ENCODE measurements around the gene UBL4B.
"Not testable (repeated sequence)": the region's sequence is repeated elsewhere in the genome, so short reads cannot be mapped to it uniquely, and the experiment has no call there.

Gene UBL4B

GRCh38 chr1:110076789-110077500, 35.3 kb upstream of the UBL4B start:
- no peak overlapping the region for H3K4me3 ChIP-seq (ENCODE audit: low read length)
- no peak for TF ChIP-seq ZNF274 (IDR thresholded peaks at IDR 0.05; ENCODE audit: low read depth, low read length)

GRCh38 chr1:110079995-110080394, 32.2 kb upstream of the UBL4B start:
- H3K4me3 ChIP-seq (ENCODE audit: low read length) = not testable (repeated sequence)

- H3K4me3 ChIP-seq (ENCODE audit: low read length) = no peak overlapping the region
- no peak for TF ChIP-seq ZNF274 (IDR thresholded peaks at IDR 0.05; ENCODE audit: low read depth, low read length)
These were observed 31.2 kb upstream of the UBL4B start for GRCh38 chr1:110081061-110081460.

DNA sequence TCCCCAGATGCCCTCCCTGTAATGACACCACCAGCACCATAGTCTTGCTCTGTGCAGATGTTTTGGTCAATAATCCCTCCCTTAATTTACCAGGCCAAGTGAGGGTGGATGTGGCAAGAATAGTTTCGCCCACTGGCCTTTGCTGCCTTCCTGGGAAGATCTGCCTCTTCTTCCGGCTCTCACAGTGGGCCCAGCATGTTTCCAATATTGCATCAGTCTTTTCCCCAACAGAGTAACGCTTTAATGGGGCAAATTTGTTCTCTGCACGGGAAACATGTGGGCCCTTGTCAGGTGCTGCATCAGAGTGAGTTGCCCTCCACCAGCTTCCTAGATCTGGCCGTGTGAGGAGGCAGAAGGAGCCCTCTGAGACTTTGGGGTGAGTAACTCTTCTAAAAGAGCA, 29.8 kb upstream of the UBL4B start:
- TF ChIP-seq ZNF274 (IDR thresholded peaks at IDR 0.05; ENCODE audit: low read depth, low read length) = no peak

GRCh38 chr1:110083061-110083865, 29.0 kb upstream of the UBL4B start:
- TF ChIP-seq ZNF274 (IDR thresholded peaks at IDR 0.05; ENCODE audit: low read depth, low read length) = no peak
- H3K4me3 ChIP-seq (ENCODE audit: low read length) = peak overlapping the region; percentile 41; the same call in 1 of the 2 replicates

More for the DNA sequence above, 29.8 kb upstream of the UBL4B start:
- no peak overlapping the region for H3K4me3 ChIP-seq (ENCODE audit: low read length)

DNA sequence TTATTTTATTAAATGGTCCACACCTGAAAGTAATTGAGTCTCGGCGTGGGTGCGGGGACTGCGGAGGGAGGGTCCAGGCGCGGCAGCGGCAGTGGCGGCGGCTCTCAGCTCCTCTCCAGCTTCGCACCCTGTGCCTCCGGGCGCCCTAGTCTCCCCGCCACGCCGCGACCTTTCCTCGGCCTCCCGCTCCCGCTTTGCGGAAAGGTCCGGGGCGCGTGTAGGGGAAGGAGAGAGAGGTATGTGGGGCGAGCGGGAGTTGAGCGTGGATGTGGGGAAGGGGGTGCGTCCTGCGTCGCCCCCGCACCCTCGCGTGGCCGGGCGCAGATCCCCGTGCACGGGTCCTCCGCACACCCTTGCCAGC, 28.4 kb upstream of the UBL4B start:
- peak overlapping the region; percentile 41; the same call in 1 of the 2 replicates for H3K4me3 ChIP-seq (ENCODE audit: low read length)
- TF ChIP-seq ZNF274 (IDR thresholded peaks at IDR 0.05; ENCODE audit: low read depth, low read length) = no peak

GRCh38 chr1:110084227-110085078, 27.8 kb upstream of the UBL4B start:
- TF ChIP-seq ZNF274 (IDR thresholded peaks at IDR 0.05; ENCODE audit: low read depth, low read length) = no peak
- H3K4me3 ChIP-seq (ENCODE audit: low read length) = peak overlapping the region; percentile 41; the same call in 1 of the 2 replicates

- no peak for TF ChIP-seq ZNF274 (IDR thresholded peaks at IDR 0.05; ENCODE audit: low read depth, low read length)
These were observed 26.6 kb upstream of the UBL4B start for GRCh38 chr1:110085671-110086070.

DNA sequence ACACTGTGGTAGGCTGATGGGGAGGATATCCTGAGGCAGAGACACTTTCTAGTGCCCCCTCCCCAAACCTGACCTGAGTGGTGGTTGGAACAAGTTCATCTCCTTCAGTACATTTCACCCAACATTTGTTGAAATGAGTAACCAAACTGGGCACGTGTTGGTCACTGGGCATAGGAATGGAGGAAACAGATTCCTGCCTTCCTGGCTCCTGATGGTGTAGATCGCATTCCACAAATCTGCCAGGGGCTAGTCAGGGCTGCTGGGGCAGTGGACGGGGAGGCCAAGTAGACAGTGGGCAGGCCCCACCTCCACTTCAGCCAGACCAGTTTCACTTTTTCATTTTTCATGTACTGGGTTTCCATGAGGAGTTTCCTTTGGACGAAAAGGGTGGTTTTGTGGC, 25.3 kb upstream of the UBL4B start:
- H3K4me3 ChIP-seq (ENCODE audit: low read length) = no peak overlapping the region
- TF ChIP-seq ZNF274 (IDR thresholded peaks at IDR 0.05; ENCODE audit: low read depth, low read length) = no peak

More at GRCh38 chr1:110085671-110086070, 26.6 kb upstream of the UBL4B start:
- no peak overlapping the region for H3K4me3 ChIP-seq (ENCODE audit: low read length)

GRCh38 chr1:110087812-110088738, 24.2 kb upstream of the UBL4B start:
- TF ChIP-seq ZNF274 (IDR thresholded peaks at IDR 0.05; ENCODE audit: low read depth, low read length) = no peak

GRCh38 chr1:110088739-110089316, 23.4 kb upstream of the UBL4B start:
- no peak overlapping the region for H3K4me3 ChIP-seq (ENCODE audit: low read length)
- TF ChIP-seq ZNF274 (IDR thresholded peaks at IDR 0.05; ENCODE audit: low read depth, low read length) = no peak

More at GRCh38 chr1:110087812-110088738, 24.2 kb upstream of the UBL4B start:
- H3K4me3 ChIP-seq (ENCODE audit: low read length) = no peak overlapping the region

GRCh38 chr1:110089561-110090275, 22.5 kb upstream of the UBL4B start:
- no peak for TF ChIP-seq ZNF274 (IDR thresholded peaks at IDR 0.05; ENCODE audit: low read depth, low read length)

More at GRCh38 chr1:110089561-110090275, 22.5 kb upstream of the UBL4B start:
- H3K4me3 ChIP-seq (ENCODE audit: low read length) = no peak overlapping the region

All from GM08714 (cell line).